ENCODE results near the gene NSUN3. TPM values are rescaled to one million over a fixed set of nuclear protein-coding genes. Genes with fewer than 3 reads are reported as not detected.

The NSUN3 gene
- total and polyA plus RNA-seq, 2 of the 4 experiments (the other 2 are of a cell fraction), result 4.9 to 6.8 TPM

- no peak for DNase-seq
- Histone ChIP-seq H3K4me1 (ENCODE audit: control insufficient read depth, insufficient read depth, low read length) (no peaks in the 10 kb centered on the region), H3K4me3 (ENCODE audit: insufficient read depth, low read depth, low read length) (no peak overlapping the region), H2BK5ac (ENCODE audit: low read depth, low read length, poor library complexity, severe bottlenecking) (no peak overlapping the region), H4K91ac (ENCODE audit: insufficient read depth, low read depth, low read length) (no peak overlapping the region), H3K27ac (ENCODE audit: insufficient read depth, low read length) (no peak overlapping the region), H3K4ac (ENCODE audit: low read depth, low read length) (no peak overlapping the region), H3K18ac (ENCODE audit: low read depth, low read length) (no peak overlapping the region), H3K23ac (ENCODE audit: low read depth, low read length) (no peak overlapping the region), H3K9me1 (ENCODE audit: insufficient read depth, low read length) (no peaks in the 10 kb centered on the region), H2AK5ac (ENCODE audit: low read depth, low read length) (no peak overlapping the region), H3K4me2 (ENCODE audit: low read depth, low read length) (no peak overlapping the region), H2BK20ac (ENCODE audit: low read depth, low read length) (no peak overlapping the region), H3K79me1 (ENCODE audit: low read depth in 1 of 2, low read length in 2 of 2) (no peaks in the 10 kb centered on the region), H4K20me1 (ENCODE audit: insufficient read depth, low read length) (no peaks in the 10 kb centered on the region), H3K27me3 (ENCODE audit: control insufficient read depth, insufficient read depth, low read length) (no peaks in the 10 kb centered on the region), H3K9me3 (ENCODE audit: control insufficient read depth, insufficient read depth, low read length) (no peaks in the 10 kb centered on the region), H4K5ac (ENCODE audit: low read depth, low read length) (no peak overlapping the region), H2BK120ac (ENCODE audit: low read depth, low read length) (no peak overlapping the region), H2AK9ac (replicated peaks; ENCODE audit: low read depth, low read length, poor library complexity) (no peak overlapping the region), H2BK15ac (ENCODE audit: low read depth, low read length) (no peak overlapping the region), H2AFZ (replicated peaks; ENCODE audit: low read length, poor library complexity) (no peak overlapping the region), H3K56ac (ENCODE audit: extremely low read depth, insufficient read depth, low read length) (no peak overlapping the region), H3K36me3 (ENCODE audit: control insufficient read depth, insufficient read depth, low read length) (peaks cover 3% of the 10 kb centered on the region; the same call in 1 of the 2 replicates), H3K14ac (replicated peaks; ENCODE audit: low read depth, low read length) (no peak overlapping the region), H4K8ac (ENCODE audit: low read depth in 2 of 2, low read length in 2 of 2) (no peak overlapping the region), H3K9ac (ENCODE audit: low read depth, low read length) (no peak overlapping the region)
- intact Hi-C loops (cut with micrococcal nuclease) (no loop called here), dilution Hi-C loops (cut with HindIII; ENCODE audit: low sequenced_read_pairs, unreplicated experiment) (no loop called here), in situ Hi-C loops (cut with MboI; ENCODE audit: low sequenced_read_pairs) (no loop called here)
- POLR2A ChIA-PET (ENCODE audit: unreplicated experiment), result no interaction called here
- TF ChIP-seq RAD21 (IDR thresholded peaks at IDR 0.05; ENCODE audit: low read length) (no peak), CHD1 (IDR thresholded peaks at IDR 0.05; ENCODE audit: low read depth, low read length) (no peak), MAZ (IDR thresholded peaks at IDR 0.05; ENCODE audit: borderline replicate concordance, low read depth, low read length) (no peak)
- CTCF ChIA-PET, result no interaction called here
- WGBS, 2 experiments (ENCODE audit: extremely low coverage in 2 of 2, insufficient read length in 1 of 2), result no CpG with 5 or more reads among the region's 2 CpGs
- no TSS peak for BruUV-seq (replicated peaks)
- ATAC-seq (ENCODE audit: low read depth), result no peak
Measured at GRCh38 chr3:94130690-94131089, 67.8 kb downstream of the NSUN3 start.
